HEK293 (cell line): ENCODE measurements around the gene COIL.

Source experiments
- CTCF ChIA-PET: fragments of 350-600 bp; formaldehyde crosslinking; extraction: SDS; loops from one replicate; lab custom pipeline; 2021; ENCODE audit warnings: antibody characterized with exemption; lab: Yijun Ruan, JAX
- POLR2A ChIA-PET: fragments of 300-600 bp; formaldehyde crosslinking; extraction: SDS; loops from one replicate; lab custom pipeline; 2020; ENCODE audit warnings: antibody characterized with exemption, inconsistent platforms; lab: Yijun Ruan, JAX
- H3K27ac ChIP-seq: fragments of 200-500 bp; sonication (Bioruptor generic); 2 replicates; pipeline ENCODE4 v1.5.1; 2014; ENCODE audit warnings: low read depth, low read length, control low read depth, inconsistent platforms; ENCODE audit errors: extremely low read depth
- H3K36me3 ChIP-seq, 2 experiments: fragments of 200-500 bp in 1 of 2; sonication (Bioruptor generic) in 1 of 2; 1 replicate in 1 of 2; 2 replicates in 1 of 2; pipeline ENCODE4 v1.5.1; 2014 to 2017; ENCODE audit warnings: inconsistent platforms in 2 of 2, low read length in 2 of 2; ENCODE audit not compliant: control insufficient read depth in 2 of 2, insufficient read depth in 1 of 2
- H3K4me1 ChIP-seq: fragments of 200-500 bp; sonication (Bioruptor generic); 2 replicates; pipeline ENCODE4 v1.5.1; 2014; ENCODE audit warnings: mild to moderate bottlenecking, low read length, inconsistent platforms; ENCODE audit not compliant: control insufficient read depth, insufficient read depth
- H3K4me3 ChIP-seq: 2 replicates; pipeline ENCODE4 v1.5.1; 2011; ENCODE audit warnings: low read depth, mild to moderate bottlenecking, control low read depth, low read length, moderate library complexity
- H3K9me3 ChIP-seq: fragments of 200-500 bp; sonication (Bioruptor generic); 2 replicates; pipeline ENCODE4 v1.5.1; 2014; ENCODE audit warnings: low read depth, low read length, inconsistent platforms; ENCODE audit not compliant: control insufficient read depth, insufficient read depth
- EGR2 ChIP-seq: fragments of 450-650 bp; formaldehyde crosslinking; IDR thresholded peaks from 2 replicates; pipeline ENCODE4 v1.5.1; 2016; ENCODE audit warnings: low read depth, missing biosample characterization, missing genetic modification characterization
- IKZF3 ChIP-seq: fragments of 450-650 bp; IDR thresholded peaks from 2 replicates; pipeline ENCODE4 v1.5.0; 2018; ENCODE audit warnings: missing biosample characterization, mild to moderate bottlenecking, missing genetic modification characterization, moderate library complexity
- KLF7 ChIP-seq: fragments of 450-650 bp; formaldehyde crosslinking; IDR thresholded peaks from 2 replicates; pipeline ENCODE4 v1.5.1; 2016; ENCODE audit warnings: missing biosample characterization, missing genetic modification characterization, borderline replicate concordance
- MEIS1 ChIP-seq: sonication (generic); formaldehyde crosslinking; IDR thresholded peaks from 2 replicates; pipeline ENCODE4 v1.8.1; 2022; ENCODE audit warnings: missing genetic modification reagents, mild to moderate bottlenecking, borderline replicate concordance
- SALL2 ChIP-seq: fragments of 450-650 bp; formaldehyde crosslinking; IDR thresholded peaks from 2 replicates; pipeline ENCODE4 v1.5.0; 2017; ENCODE audit warnings: missing biosample characterization, mild to moderate bottlenecking, missing genetic modification characterization, borderline replicate concordance
- SP7 ChIP-seq: fragments of 450-650 bp; formaldehyde crosslinking; IDR thresholded peaks from 2 replicates; pipeline ENCODE4 v1.5.1; 2016; ENCODE audit warnings: missing biosample characterization, missing genetic modification characterization
- TCF7L2 ChIP-seq: IDR thresholded peaks from 2 replicates; pipeline ENCODE4 v1.6.1; 2011; ENCODE audit warnings: low read depth, mild to moderate bottlenecking, inconsistent platforms, low read length, moderate library complexity, borderline replicate concordance
- ZFHX2 ChIP-seq: fragments of 450-650 bp; formaldehyde crosslinking; conservative IDR thresholded peaks from 2 replicates; pipeline ENCODE4 v1.5.1; 2016; ENCODE audit warnings: missing biosample characterization, missing genetic modification characterization
- ZNF114 ChIP-seq: fragments of 450-650 bp; formaldehyde crosslinking; IDR thresholded peaks from 2 replicates; pipeline ENCODE4 v1.5.0; 2017; ENCODE audit warnings: missing biosample characterization, missing genetic modification characterization
- ZNF146 ChIP-seq: fragments of 450-650 bp; formaldehyde crosslinking; IDR thresholded peaks from 2 replicates; pipeline ENCODE4 v1.5.1; 2016; ENCODE audit warnings: missing biosample characterization, missing genetic modification characterization
- ZNF16 ChIP-seq: fragments of 450-650 bp; formaldehyde crosslinking; IDR thresholded peaks from 2 replicates; pipeline ENCODE4 v1.5.1; 2016; ENCODE audit warnings: low read depth, missing biosample characterization, missing genetic modification characterization
- ZNF169 ChIP-seq: fragments of 450-650 bp; formaldehyde crosslinking; IDR thresholded peaks from 2 replicates; pipeline ENCODE4 v1.5.1; 2016; ENCODE audit warnings: missing biosample characterization, missing genetic modification characterization
- ZNF175 ChIP-seq: fragments of 450-650 bp; formaldehyde crosslinking; IDR thresholded peaks from 2 replicates; pipeline ENCODE4 v1.5.1; 2016; ENCODE audit warnings: missing biosample characterization, missing genetic modification characterization
- ZNF202 ChIP-seq: fragments of 450-650 bp; formaldehyde crosslinking; IDR thresholded peaks from 2 replicates; pipeline ENCODE4 v1.5.1; 2016; ENCODE audit warnings: missing biosample characterization, missing genetic modification characterization, borderline replicate concordance
- ZNF214 ChIP-seq: fragments of 450-650 bp; formaldehyde crosslinking; IDR thresholded peaks from 2 replicates; pipeline ENCODE4 v1.5.1; 2017; ENCODE audit warnings: missing biosample characterization, mild to moderate bottlenecking, missing genetic modification characterization, borderline replicate concordance
- ZNF473 ChIP-seq: fragments of 450-650 bp; formaldehyde crosslinking; IDR thresholded peaks from 2 replicates; pipeline ENCODE4 v1.5.1; 2017; ENCODE audit warnings: missing biosample characterization, missing genetic modification characterization
- ZNF510 ChIP-seq: fragments of 450-650 bp; formaldehyde crosslinking; IDR thresholded peaks from 2 replicates; pipeline ENCODE4 v1.5.1; 2018; ENCODE audit warnings: mild to moderate bottlenecking, missing genetic modification characterization, missing biosample characterization; ENCODE audit not compliant: insufficient replicate concordance
- ZNF660 ChIP-seq: fragments of 450-650 bp; IDR thresholded peaks from 2 replicates; pipeline ENCODE4 v1.5.1; 2018; ENCODE audit warnings: missing biosample characterization, mild to moderate bottlenecking, missing genetic modification characterization
- ZNF670 ChIP-seq: fragments of 450-650 bp; formaldehyde crosslinking; IDR thresholded peaks from 2 replicates; pipeline ENCODE4 v1.5.1; 2016; ENCODE audit warnings: missing biosample characterization, missing genetic modification characterization, low read depth
- TF ChIP-seq, protein P1 (sequence below): fragments of 450-650 bp; IDR thresholded peaks from 2 replicates; pipeline ENCODE4 v1.5.1; 2018; ENCODE audit warnings: missing biosample characterization, missing genetic modification characterization
- TF ChIP-seq, protein P2 (sequence below): fragments of 450-650 bp; formaldehyde crosslinking; IDR thresholded peaks from 2 replicates; pipeline ENCODE4 v1.5.1; 2017; ENCODE audit warnings: missing biosample characterization, missing genetic modification characterization
- TF ChIP-seq, protein P3 (sequence below): fragments of 450-650 bp; formaldehyde crosslinking; IDR thresholded peaks from 2 replicates; pipeline ENCODE4 v1.5.1; 2016; ENCODE audit warnings: missing biosample characterization, missing genetic modification characterization
- TF ChIP-seq, protein P4 (sequence below): fragments of 450-650 bp; formaldehyde crosslinking; IDR thresholded peaks from 2 replicates; pipeline ENCODE4 v1.5.1; 2016; ENCODE audit warnings: missing biosample characterization, missing genetic modification characterization

COIL gene

DNA sequence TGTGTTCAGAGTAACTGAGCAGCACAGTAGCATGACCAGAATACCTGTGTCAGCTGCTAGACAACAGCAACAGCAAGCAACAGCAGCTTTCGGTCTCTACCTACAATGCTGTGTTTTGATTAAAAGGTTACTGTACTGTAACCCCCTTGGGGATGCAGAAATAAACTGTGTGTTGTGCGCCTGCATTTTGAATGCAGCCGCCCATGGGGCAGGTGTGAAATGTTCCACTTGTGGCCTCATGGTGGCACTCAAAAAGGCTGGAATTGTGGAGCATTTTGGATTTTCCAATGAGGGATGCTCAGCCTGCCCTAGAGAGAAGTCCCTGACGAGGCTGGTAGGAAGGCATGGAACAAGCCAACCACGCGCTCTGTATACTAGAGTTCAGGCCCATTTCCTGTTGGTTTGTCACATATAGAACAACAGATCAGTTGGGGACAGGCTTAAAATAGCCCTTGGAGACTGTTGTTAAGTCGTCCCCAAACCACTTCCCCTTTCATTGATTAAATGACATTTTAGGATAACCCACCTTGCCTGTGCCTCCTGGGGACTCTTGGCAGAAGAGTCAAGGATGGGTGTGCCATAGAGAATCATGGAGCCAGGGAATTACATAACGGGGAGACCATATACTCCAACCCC lies 44.2 kb upstream of the COIL start:
- no peak overlapping the region for H3K4me3 ChIP-seq
- H3K36me3 ChIP-seq, result peaks cover 4 to 46% of the 10 kb centered on the region in 2 experiments; a peak in 2 of 3 replicates
- no peak overlapping the region for H3K27ac ChIP-seq
- ChIA-PET POLR2A (no interaction called here), CTCF (interaction anchor here (1.5 kb wide), 1 partner anchor 9 kb away, joined by 4 read pairs; no protein-coding TSS in a partner anchor)
- H3K4me1 ChIP-seq, result no peaks in the 10 kb centered on the region
- H3K9me3 ChIP-seq, result no peaks in the 10 kb centered on the region
- TF ChIP-seq ZNF169 (tag by site-specific recombination), result no peak
- TF ChIP-seq SALL2 (tag by site-specific recombination), result no peak
- TF ChIP-seq, protein P1, sequence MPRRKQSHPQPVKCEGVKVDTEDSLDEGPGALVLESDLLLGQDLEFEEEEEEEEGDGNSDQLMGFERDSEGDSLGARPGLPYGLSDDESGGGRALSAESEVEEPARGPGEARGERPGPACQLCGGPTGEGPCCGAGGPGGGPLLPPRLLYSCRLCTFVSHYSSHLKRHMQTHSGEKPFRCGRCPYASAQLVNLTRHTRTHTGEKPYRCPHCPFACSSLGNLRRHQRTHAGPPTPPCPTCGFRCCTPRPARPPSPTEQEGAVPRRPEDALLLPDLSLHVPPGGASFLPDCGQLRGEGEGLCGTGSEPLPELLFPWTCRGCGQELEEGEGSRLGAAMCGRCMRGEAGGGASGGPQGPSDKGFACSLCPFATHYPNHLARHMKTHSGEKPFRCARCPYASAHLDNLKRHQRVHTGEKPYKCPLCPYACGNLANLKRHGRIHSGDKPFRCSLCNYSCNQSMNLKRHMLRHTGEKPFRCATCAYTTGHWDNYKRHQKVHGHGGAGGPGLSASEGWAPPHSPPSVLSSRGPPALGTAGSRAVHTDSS (tag by site-specific recombination), result no peak
- no peak for TF ChIP-seq ZNF114 (tag by site-specific recombination)
- no peak for TF ChIP-seq ZNF660 (tag by site-specific recombination)
- no peak for TF ChIP-seq SP7
- TF ChIP-seq MEIS1 (CRISPR knock-in tag), result no peak
- TF ChIP-seq ZNF510 (tag by site-specific recombination), result no peak
- no peak for TF ChIP-seq ZNF146 (tag by site-specific recombination)
- TF ChIP-seq IKZF3 (tag by site-specific recombination), result no peak
- no peak for TF ChIP-seq EGR2 (tag by site-specific recombination)
- no peak for TF ChIP-seq ZNF473
- TF ChIP-seq, protein P2, sequence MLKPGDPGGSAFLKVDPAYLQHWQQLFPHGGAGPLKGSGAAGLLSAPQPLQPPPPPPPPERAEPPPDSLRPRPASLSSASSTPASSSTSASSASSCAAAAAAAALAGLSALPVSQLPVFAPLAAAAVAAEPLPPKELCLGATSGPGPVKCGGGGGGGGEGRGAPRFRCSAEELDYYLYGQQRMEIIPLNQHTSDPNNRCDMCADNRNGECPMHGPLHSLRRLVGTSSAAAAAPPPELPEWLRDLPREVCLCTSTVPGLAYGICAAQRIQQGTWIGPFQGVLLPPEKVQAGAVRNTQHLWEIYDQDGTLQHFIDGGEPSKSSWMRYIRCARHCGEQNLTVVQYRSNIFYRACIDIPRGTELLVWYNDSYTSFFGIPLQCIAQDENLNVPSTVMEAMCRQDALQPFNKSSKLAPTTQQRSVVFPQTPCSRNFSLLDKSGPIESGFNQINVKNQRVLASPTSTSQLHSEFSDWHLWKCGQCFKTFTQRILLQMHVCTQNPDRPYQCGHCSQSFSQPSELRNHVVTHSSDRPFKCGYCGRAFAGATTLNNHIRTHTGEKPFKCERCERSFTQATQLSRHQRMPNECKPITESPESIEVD (tag by site-specific recombination), result no peak

DNA sequence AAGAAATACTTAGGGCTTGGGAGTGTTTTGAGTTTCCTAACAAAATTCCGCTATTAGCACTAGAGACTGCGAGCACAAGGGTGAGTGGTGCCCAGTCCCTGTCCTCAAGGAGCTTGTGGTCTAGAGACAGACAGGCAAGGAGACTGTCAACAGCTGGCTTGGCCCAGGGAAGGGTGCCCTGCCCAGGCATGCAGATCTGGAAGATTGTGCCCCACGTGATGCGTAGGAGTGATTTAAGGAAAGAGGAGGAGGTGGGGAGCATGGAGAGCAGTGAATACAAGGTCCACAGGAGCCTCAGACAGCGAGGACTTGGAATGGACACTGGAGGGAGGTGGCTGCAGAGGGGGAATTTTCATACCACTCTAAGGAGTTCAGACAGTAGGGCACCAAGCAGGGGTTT lies 42.1 kb upstream of the COIL start:
- Histone ChIP-seq H3K36me3 (peaks cover 4 to 59% of the 10 kb centered on the region in 2 experiments; a peak in 2 of 3 replicates), H3K9me3 (no peaks in the 10 kb centered on the region), H3K4me1 (no peaks in the 10 kb centered on the region), H3K4me3 (no peak overlapping the region), H3K27ac (no peak overlapping the region)
- CTCF ChIA-PET, result interaction anchor here (1.2 kb wide), 1 partner anchor 9 kb away, joined by 5 read pairs; no protein-coding TSS in a partner anchor
- TF ChIP-seq ZFHX2 (tag by site-specific recombination) (peak; percentile 27; the same call in 1 of the 2 replicates), TCF7L2 (no peak), ZNF16 (tag by site-specific recombination) (no peak)
- POLR2A ChIA-PET, result interaction anchor here (0.7 kb wide), 1 partner anchor 42 kb away, joined by 5 read pairs; no protein-coding TSS in a partner anchor

DNA sequence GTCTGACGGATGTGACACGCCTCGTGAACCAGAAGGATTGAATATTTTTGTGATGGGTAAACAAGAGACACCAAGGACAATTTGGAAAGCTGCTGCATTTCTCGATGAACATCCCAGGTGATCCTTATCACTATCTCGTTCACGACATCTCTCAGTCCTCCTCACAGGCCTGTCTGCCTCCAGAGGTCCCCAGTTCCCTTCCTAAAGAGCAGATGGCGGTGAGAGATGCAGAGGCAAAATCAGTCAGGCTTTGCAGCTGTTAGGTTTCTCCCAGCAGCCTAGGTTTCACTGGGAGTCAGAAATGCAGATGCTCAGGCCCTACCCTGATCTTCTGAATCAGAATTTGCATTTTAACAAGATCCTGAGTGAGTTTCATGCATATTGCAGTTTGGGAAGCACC lies 40.7 kb upstream of the COIL start:
- H3K9me3 ChIP-seq, result no peaks in the 10 kb centered on the region
- CTCF ChIA-PET, result interaction anchor here (1.7 kb wide), 1 partner anchor 9 kb away, joined by 13 read pairs; no protein-coding TSS in a partner anchor
- H3K4me1 ChIP-seq, result no peaks in the 10 kb centered on the region
- POLR2A ChIA-PET, result no interaction called here
- H3K4me3 ChIP-seq, result no peak overlapping the region
- H3K36me3 ChIP-seq, result peaks cover 4 to 72% of the 10 kb centered on the region in 2 experiments; a peak in 2 of 3 replicates
- no peak overlapping the region for H3K27ac ChIP-seq
- TF ChIP-seq ZNF175 (tag by site-specific recombination), result no peak
- TF ChIP-seq ZNF670, result no peak
- no peak for TF ChIP-seq ZNF202
- TF ChIP-seq, protein P3, sequence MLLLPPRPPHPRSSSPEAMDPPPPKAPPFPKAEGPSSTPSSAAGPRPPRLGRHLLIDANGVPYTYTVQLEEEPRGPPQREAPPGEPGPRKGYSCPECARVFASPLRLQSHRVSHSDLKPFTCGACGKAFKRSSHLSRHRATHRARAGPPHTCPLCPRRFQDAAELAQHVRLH (tag by site-specific recombination), result no peak
- TF ChIP-seq ZNF214, result no peak
- TF ChIP-seq KLF7 (tag by site-specific recombination), result no peak
- TF ChIP-seq, protein P4, sequence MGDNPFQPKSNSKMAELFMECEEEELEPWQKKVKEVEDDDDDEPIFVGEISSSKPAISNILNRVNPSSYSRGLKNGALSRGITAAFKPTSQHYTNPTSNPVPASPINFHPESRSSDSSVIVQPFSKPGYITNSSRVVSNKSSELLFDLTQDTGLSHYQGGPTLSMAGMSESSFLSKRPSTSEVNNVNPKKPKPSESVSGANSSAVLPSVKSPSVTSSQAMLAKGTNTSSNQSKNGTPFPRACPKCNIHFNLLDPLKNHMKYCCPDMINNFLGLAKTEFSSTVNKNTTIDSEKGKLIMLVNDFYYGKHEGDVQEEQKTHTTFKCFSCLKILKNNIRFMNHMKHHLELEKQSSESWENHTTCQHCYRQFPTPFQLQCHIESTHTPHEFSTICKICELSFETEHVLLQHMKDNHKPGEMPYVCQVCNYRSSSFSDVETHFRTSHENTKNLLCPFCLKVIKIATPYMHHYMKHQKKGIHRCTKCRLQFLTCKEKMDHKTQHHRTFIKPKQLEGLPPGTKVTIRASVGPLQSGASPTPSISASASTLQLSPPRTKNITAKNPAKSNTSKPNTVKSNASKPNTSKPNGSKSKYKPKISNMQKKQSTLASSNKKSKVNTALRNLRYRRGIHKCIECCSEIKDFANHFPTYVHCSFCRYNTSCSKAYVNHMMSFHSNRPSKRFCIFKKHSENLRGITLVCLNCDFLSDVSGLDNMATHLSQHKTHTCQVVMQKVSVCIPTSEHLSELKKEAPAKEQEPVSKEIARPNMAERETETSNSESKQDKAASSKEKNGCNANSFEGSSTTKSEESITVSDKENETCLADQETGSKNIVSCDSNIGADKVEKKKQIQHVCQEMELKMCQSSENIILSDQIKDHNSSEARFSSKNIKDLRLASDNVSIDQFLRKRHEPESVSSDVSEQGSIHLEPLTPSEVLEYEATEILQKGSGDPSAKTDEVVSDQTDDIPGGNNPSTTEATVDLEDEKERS (tag by site-specific recombination), result no peak
